SHP77 treated with DMSO at 0.1 percent for 48 hours (cell line): Measurements from ENCODE around the gene SDSL.

ENCODE experiments used
- DNase-seq: peaks from one replicate; lab custom pipeline; 2025; lab: John Stamatoyannopoulos, UW

Gene SDSL

DNA sequence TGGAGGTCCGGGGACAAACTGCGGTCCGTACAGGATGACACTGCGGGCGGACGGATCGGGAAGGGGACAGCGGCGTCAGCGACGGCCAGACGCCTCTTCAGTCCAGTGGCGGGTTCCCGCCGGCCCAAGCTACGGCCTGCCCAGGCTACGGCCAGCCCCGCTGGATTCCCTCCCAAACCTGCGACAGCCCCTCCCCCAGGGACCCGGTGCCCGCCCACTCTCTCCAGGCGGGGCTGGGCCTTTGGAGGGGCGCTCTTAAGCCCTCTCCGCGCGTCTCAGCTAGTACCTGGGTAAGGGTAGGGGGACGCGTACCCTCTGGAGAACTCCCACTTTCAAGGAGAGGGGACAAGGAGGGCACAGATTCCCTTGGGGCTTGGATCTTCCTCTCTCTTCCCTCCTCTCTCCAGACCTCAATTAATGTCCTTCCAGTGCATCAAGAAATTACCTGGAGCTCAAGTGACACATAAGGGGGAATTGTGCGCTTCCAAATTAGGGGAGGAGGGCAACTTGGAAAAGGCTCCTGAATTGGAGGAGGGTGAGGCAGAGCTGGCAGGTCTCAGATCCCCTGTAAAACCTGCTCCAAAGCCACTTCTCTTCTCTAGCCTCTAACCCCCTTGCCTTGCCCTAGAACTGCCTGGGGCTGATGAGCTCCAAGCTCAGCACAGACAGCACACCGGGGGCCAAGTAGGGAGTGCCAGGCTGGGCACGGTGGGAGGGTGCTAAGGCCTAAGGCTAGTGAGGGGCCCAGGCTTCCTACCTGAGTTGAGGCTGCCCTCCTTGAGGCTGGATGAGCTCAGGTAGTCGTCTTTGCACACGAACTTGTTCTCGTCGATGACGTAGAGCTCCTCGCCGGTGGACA, 46.4 kb downstream of the SDSL start:
- DNase-seq, result no peak

DNA sequence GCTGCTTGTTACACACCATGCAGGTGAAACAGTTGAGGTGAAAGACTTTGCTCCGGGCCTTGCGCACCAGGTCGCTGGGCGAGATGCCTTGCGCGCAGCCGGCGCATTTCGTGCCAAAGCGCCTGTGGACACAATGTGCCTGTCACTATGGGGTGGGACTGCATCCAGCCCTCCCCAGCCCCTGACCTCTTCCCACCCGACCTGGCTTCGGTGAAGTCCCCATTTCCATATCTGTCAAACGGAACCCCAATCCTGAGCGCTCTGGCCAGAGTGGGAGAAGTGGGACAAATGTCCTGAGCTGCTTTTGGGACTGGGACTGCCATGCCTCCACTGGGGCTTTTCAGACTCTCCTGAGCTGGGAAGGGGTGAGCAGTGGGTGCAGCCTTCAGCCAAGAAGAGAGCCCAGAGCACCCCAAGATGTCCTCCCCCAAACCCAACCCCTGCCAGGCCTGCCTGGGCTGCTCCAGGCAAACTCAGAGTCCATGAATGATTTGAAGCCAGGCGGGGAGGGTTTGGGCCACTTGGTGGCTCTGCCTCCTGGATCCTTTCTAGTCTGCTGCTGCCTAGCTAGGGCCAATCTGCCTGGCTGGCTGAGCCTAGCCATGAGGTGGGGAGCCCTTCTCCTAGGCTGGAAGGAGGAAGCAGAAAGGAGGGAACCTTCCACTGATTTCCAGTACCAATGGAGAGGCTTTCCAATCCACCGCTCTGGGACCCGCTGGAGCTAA, 47.2 kb downstream of the SDSL start:
- no peak for DNase-seq

DNA sequence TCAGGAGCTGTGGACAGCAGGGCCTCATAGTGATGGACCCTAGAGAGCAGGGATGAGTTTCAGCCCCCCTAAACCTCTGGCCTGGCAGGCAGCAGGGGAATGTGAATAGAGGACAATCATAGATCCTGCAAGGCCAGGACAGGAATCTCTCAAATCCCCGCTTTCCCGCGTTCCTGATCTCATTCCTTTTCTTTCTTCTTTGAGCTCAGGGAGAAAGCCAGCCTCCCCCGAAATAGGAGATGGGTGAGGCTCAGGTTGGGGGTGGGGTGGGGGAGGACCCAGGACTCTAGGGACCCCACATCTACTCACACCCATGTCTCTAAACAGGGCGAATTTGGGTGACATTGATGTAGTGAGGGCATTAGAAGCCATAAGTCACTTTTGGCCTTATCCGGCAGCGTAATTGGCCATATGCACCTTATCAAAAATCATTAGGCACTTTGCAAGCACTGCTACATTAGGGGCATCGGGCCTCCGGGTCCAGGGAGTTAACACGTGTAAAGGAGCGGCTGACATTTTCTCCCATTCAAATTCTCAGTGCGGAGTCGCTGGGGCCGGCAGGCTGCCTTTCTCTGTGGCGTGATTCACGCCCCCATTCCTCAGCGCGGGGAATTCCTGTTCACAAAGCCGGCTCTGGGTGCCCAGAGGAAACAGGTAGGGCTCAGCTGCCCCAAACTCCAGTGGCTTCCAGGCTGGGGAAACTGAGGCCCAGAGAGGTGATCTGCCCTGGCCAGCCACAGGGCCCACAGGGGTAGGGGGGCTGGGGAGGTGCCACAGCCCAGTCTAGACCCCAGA, 48.0 kb downstream of the SDSL start:
- no peak for DNase-seq

DNA sequence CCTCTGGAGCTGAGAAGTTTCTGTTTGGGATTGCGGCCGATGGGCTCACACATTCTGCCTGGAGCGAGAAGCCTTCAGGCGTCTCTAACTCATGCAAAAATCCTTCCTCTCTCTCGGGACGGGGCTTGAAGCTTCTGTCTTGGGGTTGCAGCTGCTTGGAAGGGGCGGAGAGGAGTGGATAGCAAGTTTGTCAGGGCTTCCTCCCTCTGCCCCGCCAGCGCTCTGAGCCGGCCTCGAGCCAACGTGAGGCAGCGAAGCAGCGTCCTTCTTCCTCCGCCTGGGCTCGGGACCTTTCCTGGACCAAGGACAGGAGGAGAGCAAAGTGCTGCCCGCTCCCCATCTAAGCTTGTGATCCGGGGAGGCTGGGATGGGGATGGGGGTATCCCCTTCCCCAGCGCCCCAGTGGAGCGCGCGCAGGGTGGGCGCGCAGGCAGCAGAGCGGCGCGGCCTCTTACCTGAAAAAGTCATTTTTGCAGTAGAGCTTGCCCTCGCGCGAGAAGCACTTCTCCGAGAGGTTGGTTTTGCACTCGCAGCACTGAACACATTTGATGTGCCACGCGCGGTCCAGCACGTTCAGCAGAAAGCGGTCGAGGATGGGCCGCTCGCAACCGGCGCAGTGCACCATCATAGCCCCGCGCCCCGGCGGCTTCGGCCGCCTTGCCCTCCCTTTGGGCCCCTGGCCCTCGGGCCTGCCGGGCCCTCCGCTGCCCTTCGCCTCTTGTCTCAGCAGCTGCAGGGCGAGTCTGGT, 48.9 kb downstream of the SDSL start:
- no peak for DNase-seq

DNA sequence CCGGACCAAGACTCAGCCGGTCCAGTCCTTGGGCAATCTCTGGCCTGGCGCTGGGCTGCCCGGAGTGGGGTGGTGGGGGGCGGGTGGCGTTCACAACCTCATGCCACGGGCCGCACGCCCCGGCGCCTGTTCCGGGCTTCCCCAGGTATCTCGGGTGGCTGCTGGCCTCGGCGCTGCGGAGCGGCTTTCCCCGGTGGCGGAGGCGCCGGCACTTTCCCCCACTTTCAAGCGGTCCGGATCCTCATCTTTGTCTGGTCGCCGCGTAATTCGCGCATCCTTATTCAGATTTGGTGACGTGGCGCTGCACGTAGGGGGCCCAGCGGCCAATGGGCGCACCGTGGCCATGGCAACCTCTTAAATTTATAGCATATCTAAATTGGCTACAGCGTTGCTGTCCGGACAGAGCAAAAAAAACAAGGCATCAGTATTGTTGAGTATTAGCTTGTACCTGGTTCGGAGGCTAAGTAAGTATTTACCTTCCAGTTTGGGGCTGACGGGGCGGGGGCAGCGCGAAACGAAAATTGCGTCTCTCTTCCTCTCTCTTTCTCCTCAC, 49.5 kb downstream of the SDSL start, which contains the start of gene LHX5:
TSS of gene LHX5 (minus strand) at position 253 of the 553 bp plus-strand sequence. CDS start 373 bp downstream, outside the sequence.
- DNase-seq, result no peak

DNA sequence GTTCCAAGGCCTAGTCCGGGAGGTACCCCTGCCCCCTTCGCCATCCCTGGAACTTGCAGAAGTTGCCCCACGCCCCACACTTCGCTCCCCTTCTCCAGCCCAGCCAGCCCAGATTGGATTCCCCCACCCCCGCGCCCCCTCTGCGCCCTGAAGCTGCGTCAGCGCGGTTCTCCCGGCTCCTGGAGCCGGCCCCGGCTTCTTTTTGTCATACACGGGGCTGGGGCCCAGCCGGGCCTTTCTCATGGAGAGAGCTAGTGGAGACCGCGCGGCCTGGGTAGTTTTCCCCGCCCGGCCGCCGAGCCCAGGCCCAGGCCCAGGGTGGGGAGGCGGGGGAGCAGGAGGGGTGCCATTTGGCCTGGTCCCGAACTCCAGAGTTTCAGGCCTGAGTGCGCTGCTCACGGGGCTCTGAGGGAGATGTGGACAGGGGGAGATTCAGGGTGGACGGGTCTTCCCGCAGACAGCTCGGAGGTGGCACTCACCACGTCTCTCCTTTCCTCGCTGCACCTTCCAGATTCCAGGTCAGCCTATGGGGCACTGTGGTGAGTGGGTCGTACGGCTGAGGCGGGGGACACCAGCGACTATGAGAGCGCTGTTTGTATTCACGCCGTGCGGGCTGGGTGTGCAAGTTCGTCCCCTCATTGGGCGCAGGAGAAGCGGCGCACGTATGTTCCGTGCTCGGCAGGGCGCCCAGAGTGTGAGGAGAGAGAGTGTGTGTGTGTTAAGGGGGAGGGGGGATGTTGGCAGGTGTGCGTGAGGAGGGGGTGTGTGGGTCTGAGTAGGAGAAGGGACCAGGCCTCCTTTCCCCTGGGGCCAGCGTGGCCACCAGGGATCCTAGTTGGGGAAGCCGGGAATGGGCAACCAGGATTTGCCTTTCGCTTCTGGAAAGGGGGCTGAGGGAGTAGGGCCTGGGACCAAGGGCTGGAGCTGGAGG, 50.3 kb downstream of the SDSL start:
- DNase-seq, result no peak

DNA sequence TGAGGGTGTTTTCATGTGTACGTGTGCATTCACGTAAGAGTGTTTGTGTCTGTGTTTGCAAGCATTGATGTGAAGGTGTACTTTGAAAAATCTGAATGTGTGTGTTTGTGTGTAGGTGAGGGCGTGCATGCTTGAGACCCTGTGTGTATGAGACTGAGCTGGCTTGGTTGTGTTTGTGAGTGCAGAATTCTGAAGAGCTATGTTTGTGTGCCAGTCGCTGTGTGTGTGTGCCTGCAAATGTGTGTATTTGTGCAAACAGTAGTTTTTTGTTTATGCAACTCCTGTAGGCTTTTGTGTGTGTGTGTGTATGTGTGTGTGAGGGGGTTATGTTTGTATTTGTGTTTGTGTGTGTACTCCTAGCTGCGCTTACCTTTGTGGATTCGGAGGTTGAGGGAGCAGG, 51.2 kb downstream of the SDSL start:
- no peak for DNase-seq

DNA sequence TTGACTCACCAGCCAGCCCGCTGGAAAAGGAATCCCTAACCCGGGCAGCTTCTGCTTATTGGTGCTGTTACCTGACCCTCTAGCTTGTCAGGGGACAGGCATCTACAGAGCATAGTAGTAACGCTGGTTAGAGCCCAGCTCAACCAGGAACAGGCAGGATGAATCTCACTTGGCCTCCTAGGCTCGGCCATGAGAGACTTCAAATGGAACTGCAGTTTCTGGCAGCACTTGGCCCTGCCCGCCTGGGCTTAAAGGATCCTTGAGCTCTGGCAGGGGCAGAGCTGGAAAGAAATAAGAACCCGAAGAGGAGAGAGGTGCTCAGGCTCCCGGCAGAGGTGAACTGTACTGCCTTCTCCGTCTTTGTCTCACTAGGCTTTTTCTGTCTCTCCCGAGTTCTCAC, 51.8 kb downstream of the SDSL start:
- DNase-seq, result no peak

DNA sequence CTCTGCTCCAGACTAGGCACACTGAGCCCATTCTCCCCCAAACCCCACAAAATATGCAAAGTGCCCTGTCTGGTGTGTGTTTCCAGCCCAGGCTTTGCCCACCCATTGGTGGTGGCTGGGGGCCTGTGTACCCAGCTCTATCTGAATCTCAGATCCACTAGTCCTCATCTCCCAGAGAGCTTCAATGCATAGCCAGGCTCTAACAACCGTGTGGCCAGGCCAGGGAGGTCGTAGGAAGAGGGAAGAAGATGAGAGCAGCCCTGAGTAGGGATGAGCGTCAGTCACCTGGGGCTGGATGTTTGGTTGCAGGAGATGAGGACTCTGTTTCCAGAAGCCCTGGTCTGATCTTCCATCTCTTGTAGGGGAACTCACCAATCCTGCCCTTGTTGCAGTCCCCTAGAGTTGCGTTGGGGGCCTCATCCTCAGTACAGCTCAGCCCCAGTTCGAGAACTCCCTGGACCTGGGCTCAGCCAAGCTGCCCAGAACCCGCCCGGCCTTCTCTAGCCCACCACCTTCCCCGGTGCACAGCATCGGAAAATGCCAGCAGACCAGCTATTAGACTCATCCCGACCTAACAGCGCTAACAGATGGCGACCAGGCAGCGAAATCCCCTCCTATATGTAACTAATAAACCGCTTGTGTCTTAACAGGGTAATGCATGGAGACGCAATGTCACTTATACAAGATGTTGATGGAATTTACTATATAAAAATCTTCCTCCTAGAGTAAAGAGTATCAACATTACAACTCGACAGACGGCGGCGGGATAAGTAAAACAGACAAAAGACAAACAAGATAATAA, 52.7 kb downstream of the SDSL start:
- no peak for DNase-seq

DNA sequence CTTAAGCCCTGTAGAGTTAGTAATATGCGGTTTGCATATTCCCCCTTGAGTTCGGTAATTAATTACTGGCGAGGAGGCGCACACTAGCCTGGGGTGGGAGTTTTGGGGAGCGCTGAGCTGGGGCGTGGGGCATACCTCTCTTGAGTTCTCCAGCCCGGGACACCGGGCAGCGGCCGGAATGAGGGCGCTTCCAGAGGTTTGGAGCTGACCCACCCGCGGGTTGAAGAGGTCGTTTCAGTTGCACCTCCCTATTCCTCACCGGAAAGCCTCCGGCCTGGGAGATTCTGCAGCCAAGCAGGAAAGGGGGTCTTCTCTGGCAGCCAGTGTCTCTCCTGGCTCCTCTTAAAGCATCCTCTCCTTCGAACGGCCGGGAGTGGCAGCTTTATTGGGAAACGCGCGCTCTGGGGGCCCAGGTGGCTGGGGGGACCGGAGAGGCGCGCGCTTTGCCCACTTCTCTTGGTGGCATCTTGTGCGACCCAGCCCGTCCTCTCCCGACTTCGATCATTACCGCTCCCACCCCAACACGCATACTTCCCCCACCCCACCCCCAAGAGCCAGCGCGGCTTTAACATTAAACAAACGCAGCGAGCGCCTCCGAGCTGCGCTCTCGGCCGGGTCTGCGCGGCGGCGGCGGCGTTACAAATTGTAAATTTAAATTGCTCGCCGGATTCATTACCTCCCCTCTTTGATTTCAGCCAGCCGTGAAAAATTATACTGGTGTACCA, 53.4 kb downstream of the SDSL start:
- DNase-seq, result no peak

DNA sequence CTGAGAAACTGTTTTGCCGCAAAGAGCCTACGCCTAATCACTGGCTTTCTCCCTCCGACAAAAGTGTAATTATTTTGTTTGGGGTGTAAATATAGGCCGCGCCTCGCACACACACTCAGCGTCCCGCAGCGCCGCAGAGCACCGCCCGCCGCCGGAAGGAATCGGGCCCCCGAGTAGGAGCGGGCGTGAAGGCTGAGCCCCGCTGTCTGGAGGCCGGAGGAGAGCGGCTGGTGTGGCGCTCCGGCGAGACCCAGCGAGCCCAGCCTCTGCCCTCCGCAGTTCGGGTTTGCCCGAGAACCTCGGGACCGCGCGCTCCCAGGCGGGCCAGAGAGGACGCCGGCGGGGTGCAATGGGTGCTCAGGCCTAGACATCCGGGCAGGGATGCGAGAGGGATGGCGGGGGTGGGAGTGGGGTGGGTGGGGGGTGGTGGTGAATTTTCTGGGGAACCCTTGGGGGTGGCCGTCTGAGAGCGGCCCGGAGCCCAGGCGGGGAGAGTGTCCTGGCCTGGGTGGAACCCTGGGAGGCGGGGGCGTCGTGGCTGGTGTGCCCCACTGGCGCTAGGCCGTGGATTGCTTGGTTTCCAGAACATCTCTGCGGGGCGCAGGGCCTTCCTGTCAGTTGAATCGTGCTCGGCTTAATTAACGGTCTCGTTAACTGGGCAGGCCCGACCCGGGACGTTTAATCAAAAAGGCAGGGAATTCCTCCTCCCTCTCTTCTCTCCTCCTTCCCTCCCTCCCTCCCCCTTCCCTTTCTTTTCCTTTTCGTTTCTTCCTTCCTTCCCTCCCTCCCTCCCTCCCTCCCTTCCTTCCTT, 54.2 kb downstream of the SDSL start:
- no peak for DNase-seq

DNA sequence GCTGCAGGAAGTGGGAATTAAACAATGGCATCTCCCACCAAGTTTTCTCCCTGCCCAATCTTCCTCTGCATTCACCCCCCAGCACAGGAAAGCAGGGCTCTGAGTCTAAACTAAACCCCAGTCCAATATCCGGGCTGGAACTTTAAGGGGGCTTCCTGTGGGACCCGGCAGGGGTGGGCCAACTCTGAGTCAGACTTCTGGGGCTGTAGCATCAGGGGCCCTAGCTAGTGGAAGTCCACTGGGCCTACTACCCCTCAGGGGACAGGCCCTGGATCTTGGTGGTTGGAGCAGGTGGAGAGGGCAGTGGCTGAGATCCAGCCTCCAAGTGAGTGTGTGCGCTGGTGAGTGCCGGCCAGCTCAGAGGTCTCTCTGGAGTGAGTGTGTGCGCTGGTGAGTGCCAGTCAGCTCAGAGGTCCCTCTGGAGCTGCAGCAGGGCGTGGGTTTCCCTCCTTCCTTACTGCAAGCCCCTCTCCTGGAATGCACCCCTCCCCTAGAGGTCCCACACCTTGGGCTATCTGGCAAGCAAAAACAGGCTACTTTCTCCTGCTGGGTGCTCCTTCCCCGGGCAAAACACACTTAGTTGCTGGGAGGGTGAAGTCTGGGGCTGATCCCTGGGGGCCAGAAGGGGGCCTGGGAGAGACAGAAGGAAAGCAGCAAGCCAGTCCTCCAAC, 55.1 kb downstream of the SDSL start:
- no peak for DNase-seq

DNA sequence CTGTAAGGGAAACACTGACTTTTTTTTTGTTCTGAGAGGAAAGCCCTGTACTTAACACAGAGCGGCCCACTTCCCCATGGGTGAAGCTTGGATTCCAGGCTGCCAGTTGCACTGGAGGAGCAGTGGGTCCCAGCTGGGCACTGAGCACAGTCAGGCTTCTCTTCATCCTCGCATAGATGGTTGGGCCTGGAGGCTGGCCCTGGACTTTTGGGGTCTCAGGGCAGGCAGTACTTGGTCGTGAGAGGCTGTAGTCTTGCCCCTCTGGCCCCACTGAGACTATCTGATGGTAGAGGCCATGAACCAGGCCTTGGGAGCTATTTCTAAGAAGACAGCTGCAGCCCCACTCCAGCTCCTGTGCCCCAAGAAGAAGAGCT, 55.6 kb downstream of the SDSL start:
- DNase-seq, result no peak

DNA sequence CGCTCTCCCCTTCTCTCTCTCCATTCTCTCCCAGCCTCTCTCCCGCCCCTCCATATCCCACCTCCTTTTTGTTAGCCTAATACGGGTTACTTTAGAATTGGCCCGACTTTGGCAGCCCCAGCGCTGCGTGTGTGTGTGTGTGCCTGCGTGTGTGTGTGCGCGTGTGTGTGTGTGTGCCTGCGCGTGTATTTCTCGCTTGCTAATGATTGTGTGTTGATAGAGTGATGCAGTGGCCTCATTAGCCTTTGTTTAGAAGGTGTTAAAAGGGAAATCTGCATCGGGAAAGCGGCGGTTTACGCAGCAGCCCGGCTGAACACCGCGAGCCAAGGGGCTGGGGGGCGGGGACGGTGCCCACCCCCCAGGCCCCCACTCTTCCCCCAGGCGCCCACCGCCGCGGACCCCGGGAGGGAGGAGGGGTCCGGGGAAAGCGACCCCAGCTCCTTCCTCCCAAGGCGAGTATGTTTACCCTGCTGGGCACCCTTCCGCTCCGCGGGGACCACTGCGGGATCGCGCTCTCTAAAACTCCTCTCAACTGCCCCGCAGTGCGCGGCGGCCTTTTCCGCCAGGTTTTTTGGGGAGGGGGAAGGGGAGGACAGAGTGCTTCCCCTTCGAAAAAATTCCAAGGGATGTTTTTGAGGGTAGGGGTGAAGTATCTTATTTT, 56.3 kb downstream of the SDSL start:
- DNase-seq, result no peak

DNA sequence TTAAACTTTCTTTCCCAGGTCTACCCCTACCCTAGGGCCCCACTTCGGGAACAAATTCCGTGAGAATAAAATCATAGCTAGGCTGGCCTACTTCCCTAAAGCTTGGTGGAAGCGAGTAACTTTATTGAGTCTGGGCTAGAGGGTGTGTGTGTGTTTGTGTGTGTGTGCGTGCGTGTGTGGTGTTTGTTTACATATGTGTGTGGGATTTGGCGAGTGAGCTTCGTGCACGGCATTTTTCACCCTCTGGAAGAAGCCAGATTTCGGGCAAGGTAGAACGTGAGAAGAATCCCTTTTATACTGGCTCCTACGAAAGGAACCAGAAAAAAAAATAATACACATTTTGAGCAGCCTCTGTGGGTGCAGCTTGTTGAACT, 57.0 kb downstream of the SDSL start:
- no peak for DNase-seq

DNA sequence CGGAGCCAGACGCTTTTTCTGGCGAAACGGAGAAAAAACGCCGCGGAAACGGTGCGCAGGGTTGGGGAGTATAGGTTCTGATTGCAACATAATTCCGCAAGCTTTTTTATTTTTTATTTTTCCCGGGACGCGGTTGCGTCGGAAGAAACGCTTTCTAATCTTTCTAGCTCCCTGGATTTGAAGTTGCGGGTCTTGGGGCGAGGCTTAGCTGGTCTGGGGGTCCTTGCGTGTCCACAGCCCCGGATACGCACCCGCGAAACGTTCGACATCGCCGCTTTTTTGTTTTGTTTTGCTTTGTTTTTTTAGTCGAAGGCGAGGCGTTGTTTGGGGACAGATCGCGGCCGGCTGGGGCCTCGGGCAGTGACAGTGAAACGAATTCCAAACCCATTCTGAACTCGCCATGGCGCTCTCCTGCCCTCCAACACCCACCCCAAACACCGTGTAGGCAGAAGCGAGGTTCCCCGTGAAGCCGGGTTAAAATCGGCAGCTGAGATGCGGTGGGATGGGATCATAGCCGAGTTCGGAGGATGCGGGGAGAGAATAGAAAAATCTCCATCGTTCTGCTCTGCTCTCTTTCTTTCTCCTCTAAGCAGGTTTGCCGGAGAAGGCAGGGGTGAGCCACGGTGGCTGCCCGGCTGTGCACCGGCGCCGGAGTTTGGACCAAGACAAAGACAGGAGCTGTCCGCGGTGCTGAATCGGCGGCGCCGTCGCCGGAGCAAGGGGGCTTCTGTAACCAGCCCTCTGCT, 57.6 kb downstream of the SDSL start:
- no peak for DNase-seq
